DND-41 (cell line): ENCODE measurements around the gene ARHGEF19.

ENCODE experiments used
- ATAC-seq: fragments of 200-7000 bp; cut with Tn5 transposase; 3 replicates; pipeline ENCODE4 v1.9.1; 2021; ENCODE audit warnings: low read depth; ENCODE audit not compliant: insufficient read depth
- DNase-seq: peaks from one replicate; pipeline ENCODE4 v3.0.0-alpha.2; 2020
- H2AFZ ChIP-seq: 2 replicates; pipeline ENCODE4 v1.6.0; 2012; ENCODE audit warnings: low read depth, low read length
- H3K27ac ChIP-seq: 2 replicates; pipeline ENCODE4 v1.5.1; 2012; ENCODE audit warnings: low read length, inconsistent platforms
- H3K27me3 ChIP-seq: fragments of 200-600 bp; sonication (generic); 2 replicates; pipeline ENCODE4 v1.6.0; 2012; ENCODE audit warnings: low read length, mild to moderate bottlenecking, inconsistent platforms; ENCODE audit not compliant: insufficient read depth, poor library complexity
- H3K36me3 ChIP-seq: 2 replicates; pipeline ENCODE4 v1.5.1; 2012; ENCODE audit warnings: low read length, inconsistent platforms; ENCODE audit not compliant: insufficient read depth
- H3K4me1 ChIP-seq: 2 replicates; pipeline ENCODE4 v1.5.1; 2012; ENCODE audit warnings: mild to moderate bottlenecking, low read length; ENCODE audit not compliant: insufficient read depth
- H3K4me2 ChIP-seq: 2 replicates; pipeline ENCODE4 v1.6.0; 2012; ENCODE audit warnings: mild to moderate bottlenecking, moderate library complexity, low read length, inconsistent platforms; ENCODE audit not compliant: insufficient read depth
- H3K4me3 ChIP-seq, 2 experiments: fragments of 200-600 bp in 1 of 2; shearing (Covaris generic) in 1 of 2; 2 replicates each; pipeline ENCODE4 v1.5.1; 2012 to 2016; ENCODE audit warnings: inconsistent platforms in 2 of 2, low read length in 2 of 2, mild to moderate bottlenecking in 2 of 2, low read depth in 1 of 2, moderate library complexity in 1 of 2
- H3K79me2 ChIP-seq: 2 replicates; pipeline ENCODE4 v1.6.0; 2012; ENCODE audit warnings: low read length, inconsistent platforms; ENCODE audit not compliant: insufficient read depth
- H3K9ac ChIP-seq: 2 replicates; pipeline ENCODE4 v1.6.0; 2012; ENCODE audit warnings: low read depth, mild to moderate bottlenecking, inconsistent platforms, low read length, moderate library complexity
- H3K9me3 ChIP-seq: 2 replicates; pipeline ENCODE4 v1.5.1; 2012; ENCODE audit warnings: low read length, moderate library complexity, mild to moderate bottlenecking, inconsistent platforms; ENCODE audit not compliant: insufficient read depth, severe bottlenecking
- H4K20me1 ChIP-seq: 2 replicates; pipeline ENCODE4 v1.6.0; 2012; ENCODE audit warnings: low read length; ENCODE audit not compliant: insufficient read depth
- CTCF ChIP-seq: IDR thresholded peaks from 2 replicates; pipeline ENCODE4 v1.5.1; 2012; ENCODE audit warnings: borderline replicate concordance, low read length, moderate library complexity, mild to moderate bottlenecking; ENCODE audit not compliant: poor library complexity, severe bottlenecking; ENCODE audit errors: extremely low read depth
- EZH2 ChIP-seq: IDR thresholded peaks from 3 replicates; pipeline ENCODE4 v1.6.1; 2012; ENCODE audit warnings: borderline replicate concordance, low read depth, mild to moderate bottlenecking, moderate library complexity, low read length, inconsistent platforms; ENCODE audit not compliant: severe bottlenecking

The ARHGEF19 gene

GRCh38 chr1:16236511-16237342 lies 24.3 kb upstream of the ARHGEF19 start, which contains the start of gene CPLANE2:
TSS of gene CPLANE2 (minus strand) at chr1:16237183. CDS start at chr1:16236742, 441 bp downstream.
- H3K9ac ChIP-seq, result peak within 1 kb of the TSS; percentile 69
- peaks cover 28% of the 10 kb centered on the region for H3K4me1 ChIP-seq
- ATAC-seq (peak; percentile 86), DNase-seq (peak; percentile 96)
- H3K9me3 ChIP-seq, result no peaks in the 10 kb centered on the region
- TF ChIP-seq EZH2 (no peak), CTCF (no peak)
- no peaks in the 10 kb centered on the region for H4K20me1 ChIP-seq
- peak within 1 kb of the TSS; percentile 97 for H3K4me2 ChIP-seq
- H3K4me3 ChIP-seq, result peak within 1 kb of the TSS; percentile 39 to 77; a peak in 3 of 4 replicates
- no peaks in the 10 kb centered on the region for H3K27me3 ChIP-seq
- peak within 1 kb of the TSS; percentile 87 for H2AFZ ChIP-seq
- no peaks in the 10 kb centered on the region for H3K36me3 ChIP-seq
- no peaks in the 10 kb centered on the region for H3K79me2 ChIP-seq
- peak within 1 kb of the TSS; percentile 85 for H3K27ac ChIP-seq

- H3K27ac ChIP-seq, result peak overlapping the region; percentile 84
- no peaks in the 10 kb centered on the region for H3K27me3 ChIP-seq
- TF ChIP-seq CTCF (peak; percentile 67), EZH2 (no peak)
- H4K20me1 ChIP-seq, result no peaks in the 10 kb centered on the region
- H2AFZ ChIP-seq, result peak overlapping the region; percentile 87
- H3K9me3 ChIP-seq, result no peaks in the 10 kb centered on the region
- H3K4me1 ChIP-seq, result peaks cover 28% of the 10 kb centered on the region
- peak overlapping the region; percentile 38 to 77; a peak in 3 of 4 replicates for H3K4me3 ChIP-seq
- H3K9ac ChIP-seq, result peak overlapping the region; percentile 69
- ATAC-seq, result peak; percentile 68
- H3K4me2 ChIP-seq, result peak overlapping the region; percentile 97
- DNase-seq, result peak; percentile 61
- H3K79me2 ChIP-seq, result no peaks in the 10 kb centered on the region
- H3K36me3 ChIP-seq, result no peaks in the 10 kb centered on the region
Measured at GRCh38 chr1:16235944-16236510, 23.6 kb upstream of the ARHGEF19 start.

GRCh38 chr1:16235347-16235746 lies 22.9 kb upstream of the ARHGEF19 start:
- TF ChIP-seq CTCF, result no peak
- Histone ChIP-seq H3K27me3 (no peaks in the 10 kb centered on the region), H3K9me3 (no peaks in the 10 kb centered on the region), H3K36me3 (no peaks in the 10 kb centered on the region), H3K9ac (no peak overlapping the region), H4K20me1 (no peaks in the 10 kb centered on the region), H2AFZ (no peak overlapping the region), H3K4me3 (no peak overlapping the region), H3K4me2 (no peak overlapping the region), H3K79me2 (no peaks in the 10 kb centered on the region), H3K27ac (no peak overlapping the region), H3K4me1 (peaks cover 28% of the 10 kb centered on the region)
- DNase-seq (no peak), ATAC-seq (no peak)
